Omental fat pad (tissue), 4 donors: ENCODE data around the gene C5AR2. TPM values are rescaled to one million over a fixed set of nuclear protein-coding genes. Genes with fewer than 3 reads are reported as not detected.
"Not testable (repeated sequence)": the region's sequence is repeated elsewhere in the genome, so short reads cannot be mapped to it uniquely, and the experiment has no call there.

Experiments
- ATAC-seq: fragments of 150-250 bp; one replicate; pipeline ENCODE4 v1.9.1; 2016; ENCODE audit warnings: mild to moderate bottlenecking, moderate library complexity; ENCODE audit not compliant: low FRiP score
- DNase-seq: peaks from one replicate; pipeline ENCODE4 v3.0.0-alpha.2; 2019; ENCODE audit warnings: low spot score
- total RNA-seq, 4 donors: library from RNA; depleted of rRNA; stranded (reverse); fragments of >200 nt; gene quantifications; one replicate each; pipeline ENCODE4 v1.1.0, GENCODE V29; 2016
- TF ChIP-seq, protein P1 (sequence below), 3 donors: fragments of 450-650 bp; IDR thresholded peaks; one replicate each; pipeline ENCODE4 v1.5.1; 2016 to 2017; ENCODE audit warnings: antibody characterized with exemption in 3 of 3, mild to moderate bottlenecking in 3 of 3, moderate library complexity in 2 of 3

C5AR2 gene
- 10 to 100 TPM in 3 of 4 donors, 1 to 10 TPM in 1; 5.4 to 16.9 (median 12.9) TPM for total RNA-seq

DNA sequence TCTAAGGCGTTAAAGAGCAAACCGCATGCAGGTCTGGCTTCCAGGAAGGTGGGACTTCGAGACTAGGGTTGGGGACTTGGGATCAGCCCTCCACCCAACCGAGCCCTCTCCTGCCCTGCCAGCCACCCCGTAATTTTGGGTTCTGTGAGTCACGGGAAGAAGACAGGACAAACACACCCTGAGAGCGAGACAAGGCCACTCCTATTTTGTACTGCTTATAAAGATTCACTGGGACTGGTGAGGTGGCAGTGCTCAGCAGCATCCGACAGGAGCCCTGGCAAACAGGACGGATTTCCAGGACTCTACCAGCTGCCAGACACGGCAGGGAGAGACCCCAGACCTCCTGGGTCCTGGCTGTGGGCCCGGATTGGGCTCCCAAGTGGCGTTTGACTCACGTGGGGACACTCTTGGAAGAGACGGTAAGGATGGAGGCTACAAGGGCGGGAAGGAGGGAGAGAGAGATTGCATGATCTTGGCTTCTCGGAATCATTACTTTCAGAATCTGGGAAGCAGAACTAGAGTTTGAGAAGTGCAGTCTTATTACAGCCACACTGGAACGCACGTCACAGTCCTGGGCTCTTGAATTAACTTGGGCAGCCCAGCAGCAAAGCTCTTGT lies at the start of gene C5AR2:
C5AR2 (plus strand) TSS at position 245 of the 617 bp plus-strand sequence. CDS start 8,625 bp downstream, outside the sequence.
- no peak for ATAC-seq
- TF ChIP-seq, protein P1, sequence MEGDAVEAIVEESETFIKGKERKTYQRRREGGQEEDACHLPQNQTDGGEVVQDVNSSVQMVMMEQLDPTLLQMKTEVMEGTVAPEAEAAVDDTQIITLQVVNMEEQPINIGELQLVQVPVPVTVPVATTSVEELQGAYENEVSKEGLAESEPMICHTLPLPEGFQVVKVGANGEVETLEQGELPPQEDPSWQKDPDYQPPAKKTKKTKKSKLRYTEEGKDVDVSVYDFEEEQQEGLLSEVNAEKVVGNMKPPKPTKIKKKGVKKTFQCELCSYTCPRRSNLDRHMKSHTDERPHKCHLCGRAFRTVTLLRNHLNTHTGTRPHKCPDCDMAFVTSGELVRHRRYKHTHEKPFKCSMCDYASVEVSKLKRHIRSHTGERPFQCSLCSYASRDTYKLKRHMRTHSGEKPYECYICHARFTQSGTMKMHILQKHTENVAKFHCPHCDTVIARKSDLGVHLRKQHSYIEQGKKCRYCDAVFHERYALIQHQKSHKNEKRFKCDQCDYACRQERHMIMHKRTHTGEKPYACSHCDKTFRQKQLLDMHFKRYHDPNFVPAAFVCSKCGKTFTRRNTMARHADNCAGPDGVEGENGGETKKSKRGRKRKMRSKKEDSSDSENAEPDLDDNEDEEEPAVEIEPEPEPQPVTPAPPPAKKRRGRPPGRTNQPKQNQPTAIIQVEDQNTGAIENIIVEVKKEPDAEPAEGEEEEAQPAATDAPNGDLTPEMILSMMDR (IDR thresholded peaks at IDR 0.05) = no peak

DNA sequence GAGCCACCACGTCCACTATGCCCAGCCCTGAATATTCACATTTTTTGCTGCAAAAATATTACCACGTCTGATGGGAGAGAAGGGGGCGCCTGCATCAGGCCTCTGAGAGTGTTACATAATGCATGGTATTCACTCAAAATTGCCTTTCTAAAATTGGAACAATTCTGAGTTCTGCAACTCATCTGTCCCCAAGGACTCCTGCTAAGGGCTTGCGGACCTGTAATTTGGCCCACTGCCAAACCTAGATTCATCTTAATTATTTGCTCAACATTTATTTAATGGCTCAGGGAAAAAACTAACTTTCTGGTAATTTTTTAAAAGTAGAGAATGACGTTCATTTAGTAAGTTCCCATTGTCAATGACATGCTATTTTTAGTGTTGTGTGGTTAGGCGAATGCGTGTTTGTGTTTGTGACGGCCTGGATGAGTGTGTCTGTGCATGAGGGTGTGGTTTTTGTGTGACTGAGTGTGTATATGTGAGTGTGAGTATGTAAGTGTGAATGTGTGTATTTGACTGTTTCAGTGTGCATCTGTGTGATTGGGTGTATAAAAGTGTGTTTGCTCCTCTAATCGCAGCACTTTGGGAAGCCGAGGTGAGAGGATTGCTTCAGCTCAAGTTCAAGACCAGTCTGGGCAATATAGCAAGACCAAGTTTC lies 48.4 kb upstream of the C5AR2 start:
- no peak for ATAC-seq
- DNase-seq = no peak
- TF ChIP-seq, protein P1 (IDR thresholded peaks at IDR 0.05) = no peak

More for the DNA sequence above, at the start of gene C5AR2:
- DNase-seq = no peak

GRCh38 chr19:47284324-47284899 lies 47.6 kb upstream of the C5AR2 start:
- peak; percentile 29 for ATAC-seq
- no peak for DNase-seq
- TF ChIP-seq, protein P1 (IDR thresholded peaks at IDR 0.05) = peak in 1 of 3 donors; percentile 77

DNA sequence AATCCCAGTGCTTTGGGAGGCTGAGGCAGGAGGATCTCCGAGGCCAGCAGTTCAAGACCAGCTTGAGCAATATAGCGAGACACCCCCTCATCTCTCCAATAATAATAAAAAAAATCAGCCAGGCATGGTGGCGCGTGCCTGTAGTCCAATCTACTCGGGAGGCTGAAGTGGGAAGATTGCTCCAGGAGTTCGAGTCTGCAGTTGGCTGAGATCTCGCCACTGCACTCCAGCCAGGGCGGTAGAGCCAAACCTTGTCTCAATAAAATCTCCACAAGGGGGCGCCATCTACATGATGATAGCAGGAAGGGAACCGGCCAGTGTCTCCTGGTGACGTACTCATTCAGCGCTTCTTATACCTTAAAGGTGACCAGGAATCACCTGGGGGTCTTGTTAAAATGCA lies 35.9 kb upstream of the C5AR2 start:
- peak; percentile 66 for ATAC-seq
- TF ChIP-seq, protein P1 (IDR thresholded peaks at IDR 0.05) = peak in 1 of 3 donors; percentile 38
- DNase-seq = peak; percentile 75

- not testable (repeated sequence) for ATAC-seq, DNase-seq
Measured at GRCh38 chr19:47300867-47301266, 31.1 kb upstream of the C5AR2 start.

DNA sequence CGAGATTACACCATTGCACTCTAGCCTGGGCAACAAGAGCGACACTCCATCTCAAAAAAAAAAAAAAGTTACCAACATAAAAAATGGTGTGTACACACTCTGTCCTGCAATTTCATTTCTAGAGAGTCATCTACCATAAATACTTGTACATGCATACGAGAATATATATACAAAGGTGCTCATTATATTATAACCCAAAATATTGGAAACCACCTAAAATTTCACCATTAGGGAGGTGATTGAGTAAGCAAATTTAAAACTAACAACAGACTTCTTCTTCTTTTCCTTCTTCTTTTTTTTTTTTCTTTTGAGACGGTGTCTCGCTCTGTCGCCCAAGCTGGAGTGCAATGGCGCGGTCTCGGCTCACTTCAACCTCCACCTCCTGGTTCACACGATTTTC lies 29.7 kb upstream of the C5AR2 start:
- TF ChIP-seq, protein P1 (IDR thresholded peaks at IDR 0.05) = no peak
- DNase-seq (no peak), ATAC-seq (no peak)

DNA sequence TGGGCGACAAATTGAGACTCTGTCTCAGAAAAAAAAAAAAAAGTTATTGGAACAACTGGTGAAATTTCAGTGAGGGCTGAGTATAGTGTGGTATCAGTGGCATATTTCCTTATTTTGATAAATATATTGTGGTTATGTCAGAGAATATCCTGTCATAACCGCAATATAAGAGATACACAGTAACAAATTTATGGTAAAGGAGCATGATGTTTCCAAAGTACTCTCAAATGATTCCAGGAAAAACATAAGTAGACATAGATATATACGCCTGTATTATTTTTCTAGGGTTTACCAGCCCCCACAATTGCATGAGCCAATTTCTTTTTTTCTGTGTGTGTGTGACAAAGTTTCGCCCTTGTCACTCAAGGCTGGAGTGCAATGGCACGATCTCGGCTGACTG lies 28.0 kb upstream of the C5AR2 start:
- TF ChIP-seq, protein P1 (IDR thresholded peaks at IDR 0.05) = no peak
- ATAC-seq = no peak
- DNase-seq = no peak
